Keratinocyte (primary cell): ENCODE results near the gene GALNT3. TPM values are rescaled to one million over a fixed set of nuclear protein-coding genes. Genes with fewer than 3 reads are reported as not detected.

Experiments
- DNase-seq: peaks from one replicate; pipeline ENCODE4 v3.0.0-alpha.2; 2011; ENCODE audit warnings: low read depth, missing footprints, low spot score
- FAIRE-seq: peaks from 2 replicates; lab custom pipeline; 2011; peaks lifted over from hg19 to GRCh38; lab: Jason Lieb, UNC
- H2AFZ ChIP-seq: 2 replicates; pipeline ENCODE4 v1.6.0; 2012; ENCODE audit warnings: low read length, control low read depth, inconsistent platforms; ENCODE audit not compliant: control insufficient read depth
- H3K27ac ChIP-seq: 2 replicates; pipeline ENCODE4 v1.5.1; 2011; ENCODE audit warnings: low read length; ENCODE audit not compliant: control insufficient read depth, insufficient read depth
- H3K27me3 ChIP-seq: 3 replicates; pipeline ENCODE4 v1.6.0; 2011; ENCODE audit warnings: low read length; ENCODE audit not compliant: control insufficient read depth, insufficient read depth; ENCODE audit errors: extremely low read depth
- H3K36me3 ChIP-seq, 2 experiments: 2 replicates in 1 of 2; 3 replicates in 1 of 2; pipeline ENCODE4 v1.5.1; 2011; ENCODE audit warnings: low read length in 2 of 2, mild to moderate bottlenecking in 1 of 2; ENCODE audit not compliant: control insufficient read depth in 2 of 2, insufficient read depth in 2 of 2; ENCODE audit errors: extremely low read depth in 1 of 2
- H3K4me1 ChIP-seq: 3 replicates; pipeline ENCODE4 v1.5.1; 2011; ENCODE audit warnings: low read length; ENCODE audit not compliant: control insufficient read depth, insufficient read depth; ENCODE audit errors: extremely low read depth
- H3K4me2 ChIP-seq: 3 replicates; pipeline ENCODE4 v1.6.0; 2011; ENCODE audit warnings: low read depth, low read length; ENCODE audit not compliant: control insufficient read depth, insufficient read depth; ENCODE audit errors: extremely low read depth
- H3K4me3 ChIP-seq, 3 experiments: fragments of 200-600 bp in 1 of 3; sonication (generic) in 1 of 3; 2 replicates in 2 of 3; 3 replicates in 1 of 3; pipeline ENCODE4 v1.5.1; 2011 to 2016; ENCODE audit warnings: low read length in 3 of 3, mild to moderate bottlenecking in 3 of 3, control low read depth in 2 of 3, inconsistent platforms in 1 of 3, low read depth in 1 of 3, mixed read lengths in 1 of 3, mixed run types in 1 of 3, moderate library complexity in 1 of 3; ENCODE audit not compliant: control insufficient read depth in 2 of 3, insufficient read depth in 2 of 3; ENCODE audit errors: extremely low read depth in 1 of 3
- H3K79me2 ChIP-seq: 2 replicates; pipeline ENCODE4 v1.6.0; 2012; ENCODE audit warnings: low read length; ENCODE audit not compliant: control insufficient read depth, insufficient read depth
- H3K9ac ChIP-seq: 3 replicates; pipeline ENCODE4 v1.6.0; 2011; ENCODE audit warnings: low read length; ENCODE audit not compliant: control insufficient read depth, insufficient read depth; ENCODE audit errors: extremely low read depth
- H3K9me1 ChIP-seq: 3 replicates; pipeline ENCODE4 v1.6.0; 2011; ENCODE audit warnings: low read length; ENCODE audit not compliant: control insufficient read depth, insufficient read depth; ENCODE audit errors: extremely low read depth
- H3K9me3 ChIP-seq: 2 replicates; pipeline ENCODE4 v1.5.1; 2012; ENCODE audit warnings: low read depth, low read length; ENCODE audit not compliant: control insufficient read depth
- H4K20me1 ChIP-seq: 3 replicates; pipeline ENCODE4 v1.6.0; 2011; ENCODE audit warnings: low read length; ENCODE audit not compliant: control insufficient read depth, insufficient read depth; ENCODE audit errors: extremely low read depth
- CTCF ChIP-seq, 3 experiments: IDR thresholded peaks in 1 of 3; conservative IDR thresholded peaks in 1 of 3; optimal IDR thresholded peaks in 1 of 3; 2 replicates in 2 of 3; 3 replicates in 1 of 3; pipeline versions ENCODE3 to v1.5.1; 2011; ENCODE audit warnings: low read length in 3 of 3, mild to moderate bottlenecking in 3 of 3, moderate library complexity in 2 of 3, control low read depth in 1 of 3, inconsistent platforms in 1 of 3; ENCODE audit not compliant: insufficient read depth in 2 of 3; ENCODE audit errors: extremely low read depth in 1 of 3
- EZH2 ChIP-seq: IDR thresholded peaks from one replicate; pipeline ENCODE4 v1.6.1; 2012; ENCODE audit warnings: inconsistent platforms, mild to moderate bottlenecking, low read length, moderate library complexity
- dilution Hi-C: fragments of 300-500 bp; cut with MboI; formaldehyde crosslinking; loops from one replicate; pipeline ENCODE4 v1.7.0; 2020; ENCODE audit warnings: low sequenced_read_pairs; ENCODE audit not compliant: extremely low pct_ligation_motif_present
- polyA plus RNA-seq, 5 experiments: library from polyadenylated mRNA; depleted of rRNA in 3 of 5; stranded (reverse) in 3 of 5; stranded (forward) in 1 of 5; unstranded in 1 of 5; fragments of >200 nt; gene quantifications; 1 replicate in 1 of 5; 2 replicates in 3 of 5; 3 replicates in 1 of 5; pipeline versions ENCODE4 v1.2.1 to v1.2.3, GENCODE V29; 2011 to 2012; ENCODE audit warnings: missing spikeins in 2 of 5, low read depth in 1 of 5, low replicate concordance in 1 of 5

Gene GALNT3
- polyA plus RNA-seq, 1 donor (not counting 4 experiments of a cell fraction or from before 2014, with no cell fraction given), result 70.3 TPM

GRCh38 chr2:165700531-165700930 lies 93.5 kb downstream of the GALNT3 start:
- no peaks in the 10 kb centered on the region for H4K20me1 ChIP-seq
- H3K27ac ChIP-seq, result no peak overlapping the region
- no peaks in the 10 kb centered on the region for H3K36me3 ChIP-seq
- no peaks in the 10 kb centered on the region for H3K9me1 ChIP-seq
- H2AFZ ChIP-seq, result no peak overlapping the region
- TF ChIP-seq CTCF (optimal IDR thresholded peaks at IDR 0.05 in 1 of 3, IDR thresholded peaks at IDR 0.05 in 1 of 3, conservative IDR thresholded peaks at IDR 0.05 in 1 of 3; ENCODE audit: extremely low read depth in 1 of 3, insufficient read depth in 2 of 3, low read length in 3 of 3) (no peak), EZH2 (no peak)
- no peaks in the 10 kb centered on the region for H3K79me2 ChIP-seq
- H3K9me3 ChIP-seq, result no peaks in the 10 kb centered on the region
- no peaks in the 10 kb centered on the region for H3K27me3 ChIP-seq
- no peaks in the 10 kb centered on the region for H3K4me1 ChIP-seq
- H3K9ac ChIP-seq, result no peak overlapping the region
- FAIRE-seq, result no peak
- DNase-seq, result no peak
- dilution Hi-C loops, result no loop called here
- H3K4me3 ChIP-seq, result no peak overlapping the region
- no peak overlapping the region for H3K4me2 ChIP-seq

- FAIRE-seq, result no peak
- H3K9me1 ChIP-seq, result no peaks in the 10 kb centered on the region
These were observed 94.1 kb downstream of the GALNT3 start for GRCh38 chr2:165699946-165700345.

More at GRCh38 chr2:165699946-165700345, 94.1 kb downstream of the GALNT3 start:
- H3K79me2 ChIP-seq, result no peaks in the 10 kb centered on the region
- TF ChIP-seq CTCF (optimal IDR thresholded peaks at IDR 0.05 in 1 of 3, IDR thresholded peaks at IDR 0.05 in 1 of 3, conservative IDR thresholded peaks at IDR 0.05 in 1 of 3; ENCODE audit: extremely low read depth in 1 of 3, insufficient read depth in 2 of 3, low read length in 3 of 3) (no peak), EZH2 (no peak)
- H3K27ac ChIP-seq, result no peak overlapping the region
- no peak overlapping the region for H3K9ac ChIP-seq
- no peak for DNase-seq
- H3K9me3 ChIP-seq, result no peaks in the 10 kb centered on the region
- H3K4me3 ChIP-seq, result no peak overlapping the region
- no peak overlapping the region for H3K4me2 ChIP-seq
- H3K27me3 ChIP-seq, result no peaks in the 10 kb centered on the region
- no peaks in the 10 kb centered on the region for H3K4me1 ChIP-seq
- no peaks in the 10 kb centered on the region for H3K36me3 ChIP-seq
- H2AFZ ChIP-seq, result no peak overlapping the region
- dilution Hi-C loops, result loop anchor here (25.0 kb wide), 1 partner anchor 288 kb away; no protein-coding TSS in a partner anchor
- no peaks in the 10 kb centered on the region for H4K20me1 ChIP-seq
